Measurements from ENCODE around the gene SPIN2A. TPM values are rescaled to one million over a fixed set of nuclear protein-coding genes. Genes with fewer than 3 reads are reported as not detected.
"Not testable (repeated sequence)": the region's sequence is repeated elsewhere in the genome, so short reads cannot be mapped to it uniquely, and the experiment has no call there.

Gene SPIN2A
- 1.3 and 1.7 TPM in 2 replicates for total RNA-seq

GRCh38 chrX:57137073-57137472 lies at the start of gene SPIN2A:
Gene SPIN2A (minus strand): TSS chrX:57137397. CDS start chrX:57136597, 800 bp downstream.
- peak within 1 kb of the TSS; percentile 38 for H3K4me3 ChIP-seq (ENCODE audit: low read depth, low read length)
- peak; percentile 3 for DNase-seq (ENCODE audit: low read depth)

GRCh38 chrX:57178605-57179004 lies 41.4 kb upstream of the SPIN2A start:
- H3K4me3 ChIP-seq (ENCODE audit: low read depth, low read length) = no peak overlapping the region
- no peak for DNase-seq (ENCODE audit: low read depth)
- TF ChIP-seq CTCF (IDR thresholded peaks at IDR 0.05; ENCODE audit: insufficient read depth, low read depth, low read length) = no peak

GRCh38 chrX:57177070-57177469 lies 39.9 kb upstream of the SPIN2A start:
- no peak overlapping the region for H3K4me3 ChIP-seq (ENCODE audit: low read depth, low read length)
- DNase-seq (ENCODE audit: low read depth) = no peak
- no peak for TF ChIP-seq CTCF (IDR thresholded peaks at IDR 0.05; ENCODE audit: insufficient read depth, low read depth, low read length)

- TF ChIP-seq CTCF (IDR thresholded peaks at IDR 0.05; ENCODE audit: insufficient read depth, low read depth, low read length) = no peak
- DNase-seq (ENCODE audit: low read depth) = no peak
- H3K4me3 ChIP-seq (ENCODE audit: low read depth, low read length) = no peak overlapping the region
Measured at GRCh38 chrX:57172544-57172943, 35.3 kb upstream of the SPIN2A start.

GRCh38 chrX:57156397-57157049 lies 19.3 kb upstream of the SPIN2A start:
- DNase-seq (ENCODE audit: low read depth) = peak; percentile 20
- TF ChIP-seq CTCF (IDR thresholded peaks at IDR 0.05; ENCODE audit: insufficient read depth, low read depth, low read length) = peak; percentile 47
- H3K4me3 ChIP-seq (ENCODE audit: low read depth, low read length) = no peak overlapping the region

- no peak for TF ChIP-seq CTCF (IDR thresholded peaks at IDR 0.05; ENCODE audit: insufficient read depth, low read depth, low read length)
- H3K4me3 ChIP-seq (ENCODE audit: low read depth, low read length) = no peak overlapping the region
- no peak for DNase-seq (ENCODE audit: low read depth)
Measured at GRCh38 chrX:57155171-57155570, 18.0 kb upstream of the SPIN2A start.

GRCh38 chrX:57152222-57152621 lies 15.0 kb upstream of the SPIN2A start:
- not testable (repeated sequence) for H3K4me3 ChIP-seq (ENCODE audit: low read depth, low read length); DNase-seq (ENCODE audit: low read depth)

GRCh38 chrX:57138674-57139073 lies 1.5 kb upstream of the SPIN2A start:
- no peak overlapping the region for H3K4me3 ChIP-seq (ENCODE audit: low read depth, low read length)
- DNase-seq (ENCODE audit: low read depth) = no peak
- no peak for TF ChIP-seq CTCF (IDR thresholded peaks at IDR 0.05; ENCODE audit: insufficient read depth, low read depth, low read length)

Data from fibroblast of villous mesenchyme (primary cell).